Thoracic aorta (tissue), 2 donors: ENCODE measurements around the gene GLRA3. TPM values are rescaled to one million over a fixed set of nuclear protein-coding genes. Genes with fewer than 3 reads are reported as not detected.
"Not testable (repeated sequence)": the region's sequence is repeated elsewhere in the genome, so short reads cannot be mapped to it uniquely, and the experiment has no call there.

Experiments
- ATAC-seq: fragments of 150-250 bp; one replicate; pipeline ENCODE4 v1.8.0; 2017; ENCODE audit warnings: low read depth; ENCODE audit not compliant: insufficient number of reproducible peaks, low FRiP score
- DNase-seq: peaks from one replicate; pipeline ENCODE4 v3.0.0-alpha.2; 2020; ENCODE audit warnings: low spot score
- H3K27ac ChIP-seq, 2 donors: fragments of 200-600 bp; sonication (generic); 1 replicate in 1 of 2; 2 replicates in 1 of 2; pipeline ENCODE4 v1.5.1; 2016; ENCODE audit warnings: mild to moderate bottlenecking in 2 of 2, moderate library complexity in 2 of 2
- H3K27me3 ChIP-seq: fragments of 200-600 bp; sonication (generic); replicated peaks from 2 replicates; pipeline ENCODE4 v1.6.0; 2016; ENCODE audit warnings: mild to moderate bottlenecking; ENCODE audit not compliant: insufficient read depth
- H3K36me3 ChIP-seq: fragments of 200-600 bp; sonication (generic); one replicate; pipeline ENCODE4 v1.5.1; 2016
- H3K4me1 ChIP-seq, 2 donors: fragments of 200-600 bp; sonication (generic); 1 replicate in 1 of 2; 2 replicates in 1 of 2; pipeline versions ENCODE4 v1.5.1 to v1.6.0; 2016; ENCODE audit warnings: low read depth in 2 of 2, mild to moderate bottlenecking in 1 of 2; ENCODE audit not compliant: control insufficient read depth in 1 of 2
- H3K4me3 ChIP-seq: fragments of 200-600 bp; sonication (generic); 2 replicates; pipeline ENCODE4 v1.5.1; 2016; ENCODE audit warnings: mild to moderate bottlenecking
- H3K9me3 ChIP-seq: fragments of 200-600 bp; sonication (generic); 2 replicates; pipeline ENCODE4 v1.5.1; 2016
- CTCF ChIP-seq: fragments of 200-600 bp; sonication (generic); IDR thresholded peaks from one replicate; pipeline ENCODE4 v1.5.1; 2019; ENCODE audit warnings: antibody characterized with exemption
- total RNA-seq, 2 donors: library from RNA; depleted of rRNA; stranded (reverse); fragments of >200 nt; gene quantifications; one replicate each; pipeline versions ENCODE4 v1.1.0 to v1.2.3, GENCODE V29; 2016

Gene GLRA3
- total RNA-seq, 2 donors from 2014 or later: not detected

GRCh38 chr4:174702979-174703478 lies 126.0 kb downstream of the GLRA3 start:
- Histone ChIP-seq H3K36me3 (no peaks in the 10 kb centered on the region), H3K4me3 (no peak overlapping the region), H3K27ac (no peak overlapping the region), H3K27me3 (no peaks in the 10 kb centered on the region), H3K9me3 (no peaks in the 10 kb centered on the region), H3K4me1 (no peaks in the 10 kb centered on the region)
- ATAC-seq (no peak), DNase-seq (no peak)
- no peak for TF ChIP-seq CTCF

GRCh38 chr4:174699654-174700053 lies 129.4 kb downstream of the GLRA3 start:
- TF ChIP-seq CTCF: no peak
- Histone ChIP-seq H3K27ac (no peak overlapping the region), H3K9me3 (no peaks in the 10 kb centered on the region), H3K4me3 (no peak overlapping the region), H3K4me1 (no peaks in the 10 kb centered on the region), H3K27me3 (no peaks in the 10 kb centered on the region), H3K36me3 (no peaks in the 10 kb centered on the region)
- DNase-seq (no peak), ATAC-seq (no peak)

DNA sequence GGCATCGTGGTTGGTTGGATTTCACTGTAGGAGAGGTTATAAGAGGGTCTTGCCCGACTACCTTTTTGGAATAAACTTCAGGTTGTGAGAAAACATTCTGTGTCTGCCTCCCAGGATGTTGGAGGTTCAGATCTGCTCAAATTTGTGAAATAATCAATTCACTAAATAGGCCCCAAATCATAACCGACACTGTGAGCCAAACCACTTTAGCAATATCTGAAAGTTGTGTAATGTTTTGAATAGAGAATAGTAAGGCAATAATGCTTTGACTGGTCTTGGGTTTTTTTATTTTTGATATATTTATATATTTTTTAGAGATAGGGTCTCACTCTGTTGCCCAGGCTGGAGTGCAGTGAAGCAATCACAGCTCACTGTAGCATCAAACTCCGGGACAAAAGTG lies 131.2 kb downstream of the GLRA3 start:
- no peaks in the 10 kb centered on the region for H3K36me3 ChIP-seq
- H3K4me1 ChIP-seq: no peaks in the 10 kb centered on the region
- no peaks in the 10 kb centered on the region for H3K27me3 ChIP-seq
- no peaks in the 10 kb centered on the region for H3K9me3 ChIP-seq
- DNase-seq: no peak
- no peak overlapping the region for H3K27ac ChIP-seq
- H3K4me3 ChIP-seq: no peak overlapping the region
- no peak for TF ChIP-seq CTCF
- ATAC-seq: no peak

GRCh38 chr4:174697202-174697601 lies 131.8 kb downstream of the GLRA3 start:
- DNase-seq (no peak), ATAC-seq (no peak)
- no peak for TF ChIP-seq CTCF
- Histone ChIP-seq H3K9me3 (no peaks in the 10 kb centered on the region), H3K36me3 (no peaks in the 10 kb centered on the region), H3K27ac (no peak overlapping the region), H3K4me3 (no peak overlapping the region), H3K27me3 (no peaks in the 10 kb centered on the region), H3K4me1 (no peaks in the 10 kb centered on the region)

GRCh38 chr4:174696657-174697056 lies 132.4 kb downstream of the GLRA3 start:
- H3K4me1 ChIP-seq: no peaks in the 10 kb centered on the region
- H3K27ac ChIP-seq: no peak overlapping the region
- H3K9me3 ChIP-seq: no peaks in the 10 kb centered on the region
- no peaks in the 10 kb centered on the region for H3K27me3 ChIP-seq
- no peaks in the 10 kb centered on the region for H3K36me3 ChIP-seq
- DNase-seq (no peak), ATAC-seq (no peak)
- H3K4me3 ChIP-seq: no peak overlapping the region
- no peak for TF ChIP-seq CTCF

- H3K27ac ChIP-seq, H3K36me3 ChIP-seq, DNase-seq, H3K4me1 ChIP-seq, H3K9me3 ChIP-seq, ATAC-seq, H3K27me3 ChIP-seq, H3K4me3 ChIP-seq: not testable (repeated sequence)
These were observed 137.2 kb downstream of the GLRA3 start for GRCh38 chr4:174691876-174692275.
